NCI-H2196 (cell line): ENCODE results near the gene AVEN.
A peak's percentile ranks its signal among the peaks of the same experiment; 100 is the strongest.
"Not testable (repeated sequence)": the region's sequence is repeated elsewhere in the genome, so short reads cannot be mapped to it uniquely, and the experiment has no call there.

ENCODE experiments used
- DNase-seq: peaks from one replicate; lab custom pipeline; 2025; ENCODE audit not compliant: unreplicated experiment; lab: John Stamatoyannopoulos, UW

Gene AVEN

DNA sequence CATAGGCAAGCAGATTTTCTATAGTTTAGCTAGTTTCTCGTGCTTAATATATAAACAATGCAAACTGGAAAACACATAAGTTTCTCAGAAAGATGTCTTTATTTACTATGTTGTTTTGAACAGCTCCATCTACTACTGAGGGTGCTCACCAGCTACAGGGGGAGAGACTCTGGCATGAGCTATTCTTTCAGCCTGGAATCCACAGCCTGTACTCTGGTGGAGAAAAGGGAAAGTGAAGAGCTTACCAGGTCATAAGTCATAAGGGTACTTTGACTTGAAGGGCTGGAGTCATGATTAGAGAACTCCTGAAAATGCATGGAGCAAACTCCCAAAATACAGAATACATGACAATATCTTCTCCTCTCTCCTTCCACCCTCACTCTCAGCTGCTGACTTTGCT is 4.4 kb upstream of the AVEN start:
- DNase-seq = no peak

- DNase-seq = no peak
Measured at GRCh38 chr15:34039790-34040113, 748 bp upstream of the AVEN start.

DNA sequence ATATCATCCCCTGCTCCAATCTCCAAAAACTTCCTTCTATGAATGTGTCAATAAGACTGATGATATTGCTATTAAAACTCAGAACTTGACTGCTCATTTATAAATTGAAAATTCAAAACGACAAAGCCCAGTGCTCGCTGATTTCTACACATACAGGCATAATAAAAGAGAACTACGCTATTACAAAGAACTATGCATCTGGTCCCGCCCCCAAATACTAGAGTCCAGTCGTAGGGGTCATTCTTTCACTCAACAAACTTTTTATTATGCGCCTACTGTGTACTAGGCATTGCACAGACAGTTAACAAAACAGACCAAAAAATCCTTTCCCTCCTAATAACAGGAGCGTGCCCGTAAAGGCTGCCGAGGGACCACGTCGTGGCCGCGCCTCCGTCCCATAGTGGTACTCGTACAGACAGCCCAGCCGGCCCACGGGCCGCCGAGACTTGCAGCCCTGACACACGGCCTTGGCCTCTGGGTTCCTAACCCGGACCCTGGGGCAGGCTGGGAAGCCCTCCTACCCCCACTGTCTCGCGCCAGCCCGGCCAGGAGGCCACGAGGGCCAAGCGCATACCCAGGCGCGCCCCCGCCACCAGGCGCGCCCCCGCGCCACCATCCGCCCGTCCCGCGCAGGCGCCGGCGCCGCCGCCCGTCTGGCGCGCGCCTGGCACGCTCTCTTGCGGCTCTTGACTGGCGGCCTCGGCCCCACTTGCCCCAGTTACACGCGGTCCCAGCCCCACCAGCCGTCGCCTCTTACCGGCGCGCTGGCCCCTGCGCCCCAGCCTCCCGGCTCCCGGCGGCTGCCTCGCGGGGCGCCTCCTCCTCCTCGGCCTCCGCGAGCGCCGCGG is 757 bp downstream of the AVEN start:
- DNase-seq = peak; percentile 51

- no peak for DNase-seq
Measured at GRCh38 chr15:34031987-34032760, 6.8 kb downstream of the AVEN start.

- DNase-seq = no peak
Measured at GRCh38 chr15:34027606-34028005, 11.4 kb downstream of the AVEN start.

GRCh38 chr15:34025252-34025651 is 13.8 kb downstream of the AVEN start:
- DNase-seq = no peak

DNA sequence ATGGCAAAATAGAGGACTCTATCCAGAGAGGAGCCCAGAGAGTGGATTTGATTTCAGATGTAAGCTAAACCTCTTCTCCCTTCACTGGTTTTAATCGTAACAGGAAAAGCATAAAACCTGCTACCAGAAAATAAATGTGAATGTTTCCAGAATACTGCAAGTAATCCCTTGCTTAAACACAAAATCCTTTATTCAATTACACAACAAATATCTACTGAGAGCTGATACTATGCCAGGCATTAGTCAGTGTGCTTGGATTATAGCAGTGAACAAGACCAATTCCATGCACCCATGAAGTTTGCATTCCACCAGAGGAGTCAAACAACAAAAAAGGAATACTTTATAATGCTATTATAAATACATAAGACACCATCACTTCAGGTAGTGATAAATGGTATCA is 15.1 kb downstream of the AVEN start:
- DNase-seq = no peak

DNA sequence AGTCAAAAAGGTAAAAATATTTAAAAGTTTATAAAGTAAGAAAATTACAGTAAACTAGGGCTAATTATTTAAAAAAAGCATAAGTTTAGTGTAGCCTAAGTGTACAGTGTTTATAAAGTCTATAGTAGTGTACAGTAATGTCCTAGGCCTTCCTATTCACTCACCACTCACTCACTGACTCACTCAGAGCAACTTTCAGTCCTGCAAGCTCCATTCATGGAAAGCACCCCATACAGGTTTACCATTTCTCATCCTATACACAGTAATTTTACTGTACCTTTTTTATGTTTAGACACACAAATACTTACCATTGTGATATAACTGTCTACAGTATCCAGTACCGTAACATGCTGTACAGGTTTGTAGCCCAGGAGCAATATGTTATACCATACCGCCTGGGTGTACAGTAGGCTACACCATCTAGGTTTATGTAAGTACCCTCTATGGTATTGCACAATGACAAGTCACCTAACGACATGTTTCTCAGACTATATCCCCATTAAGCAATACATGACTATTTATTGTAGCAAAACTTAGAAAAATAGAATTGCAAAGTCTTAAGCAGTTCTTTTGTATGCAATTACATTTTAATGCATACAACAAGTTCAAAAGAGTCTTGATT is 19.5 kb downstream of the AVEN start:
- DNase-seq = no peak

GRCh38 chr15:34018738-34019137 is 20.3 kb downstream of the AVEN start:
- DNase-seq = not testable (repeated sequence)

GRCh38 chr15:34018021-34018645 is 20.9 kb downstream of the AVEN start:
- no peak for DNase-seq

DNA sequence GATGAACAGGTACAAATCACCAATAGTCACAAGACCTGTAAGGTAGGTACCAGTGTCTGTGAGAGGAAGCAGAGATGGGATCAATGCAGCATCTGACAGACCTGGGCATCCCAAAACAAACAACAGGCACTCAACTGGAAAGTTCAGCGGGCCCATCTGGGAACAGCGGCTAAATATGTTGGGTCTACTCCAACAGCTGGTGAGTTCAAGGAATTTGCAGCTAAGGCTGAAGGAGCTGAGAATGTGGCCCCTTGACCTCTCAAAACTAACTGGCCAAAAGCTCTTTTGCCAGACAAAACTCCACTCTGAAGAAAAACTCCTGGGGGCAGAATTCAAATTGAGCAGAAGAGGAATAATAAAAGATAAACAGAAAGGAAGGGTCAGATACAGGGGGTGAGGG is 24.4 kb downstream of the AVEN start:
- DNase-seq = no peak

GRCh38 chr15:34013746-34014145 is 25.3 kb downstream of the AVEN start:
- DNase-seq = no peak

- DNase-seq = no peak
Measured at GRCh38 chr15:34012461-34013028, 26.5 kb downstream of the AVEN start.

DNA sequence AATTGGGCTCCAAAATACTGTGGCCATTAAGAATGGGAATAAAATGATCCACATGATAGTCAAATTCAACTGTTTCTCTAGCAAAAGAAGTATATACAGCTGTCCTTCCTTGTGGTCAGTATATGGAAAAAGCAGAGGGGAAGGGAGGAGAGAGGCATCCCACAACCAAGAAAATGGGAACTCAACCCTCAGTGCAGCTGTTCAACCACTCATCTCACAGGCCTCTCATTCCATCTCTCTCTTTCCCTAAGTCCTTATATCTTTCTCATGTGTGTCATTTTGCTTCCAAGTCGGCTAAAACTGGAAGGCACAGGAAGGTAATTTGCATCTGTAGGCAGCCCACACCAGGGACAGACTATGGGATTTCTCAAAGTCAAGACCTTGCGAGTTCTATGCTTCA is 27.5 kb downstream of the AVEN start:
- DNase-seq = no peak

DNA sequence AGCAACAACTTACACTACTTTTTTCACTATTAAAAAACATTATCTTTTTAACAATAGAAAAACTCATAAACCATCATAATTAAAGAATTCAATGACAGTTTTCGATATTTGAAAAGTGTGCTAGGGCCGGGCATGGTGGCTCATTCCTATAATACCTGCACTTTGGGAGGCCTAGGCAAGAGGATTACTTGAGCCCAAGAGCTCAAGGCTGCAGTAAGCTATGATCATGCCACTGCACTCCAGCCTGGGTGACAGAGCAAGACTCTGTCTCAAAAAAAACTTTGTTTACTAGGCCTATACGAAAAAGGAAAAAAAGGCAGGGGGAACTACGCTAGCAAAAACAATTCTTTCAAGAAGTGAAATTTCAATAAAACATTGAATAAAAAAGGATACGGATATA is 28.1 kb downstream of the AVEN start:
- DNase-seq = no peak

DNA sequence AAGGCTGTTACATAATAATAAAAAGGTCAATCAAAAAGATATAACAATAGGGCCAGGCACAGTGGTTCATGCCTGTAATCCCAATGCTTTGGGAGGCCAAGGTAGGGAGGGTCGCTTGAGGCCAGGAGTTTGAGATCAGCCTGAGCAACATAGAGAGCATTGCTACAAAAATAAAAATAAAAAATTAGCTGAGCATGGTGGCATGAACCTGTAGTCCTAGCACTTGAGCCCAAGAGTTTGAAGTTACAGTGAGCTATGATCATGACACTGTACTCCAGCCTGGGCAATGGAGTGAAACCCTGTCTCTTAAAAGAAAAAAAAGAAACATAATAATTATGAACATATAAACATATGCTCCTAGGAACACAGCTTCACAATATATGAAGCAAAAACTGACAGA is 29.3 kb downstream of the AVEN start:
- no peak for DNase-seq

GRCh38 chr15:34006381-34006780 is 32.6 kb downstream of the AVEN start:
- no peak for DNase-seq

DNA sequence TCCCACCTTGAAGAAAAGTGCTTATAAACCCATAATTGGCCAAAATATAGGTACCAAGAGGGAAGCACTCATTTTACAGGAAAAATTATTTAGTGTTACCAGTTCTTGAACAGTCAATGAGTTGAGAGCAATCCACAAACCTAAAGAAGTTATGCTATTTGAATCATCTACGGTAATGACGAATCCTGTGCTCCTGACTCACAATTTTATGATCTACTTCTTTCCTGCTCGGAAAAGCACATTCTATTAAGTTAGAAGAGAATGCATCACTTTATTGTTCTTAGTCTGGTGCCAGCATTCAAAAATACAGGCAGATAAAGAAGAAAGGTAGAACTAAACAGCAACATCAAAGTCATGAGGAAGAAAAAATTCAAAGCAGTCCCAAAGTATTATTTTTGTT is 37.5 kb downstream of the AVEN start:
- DNase-seq = no peak

DNA sequence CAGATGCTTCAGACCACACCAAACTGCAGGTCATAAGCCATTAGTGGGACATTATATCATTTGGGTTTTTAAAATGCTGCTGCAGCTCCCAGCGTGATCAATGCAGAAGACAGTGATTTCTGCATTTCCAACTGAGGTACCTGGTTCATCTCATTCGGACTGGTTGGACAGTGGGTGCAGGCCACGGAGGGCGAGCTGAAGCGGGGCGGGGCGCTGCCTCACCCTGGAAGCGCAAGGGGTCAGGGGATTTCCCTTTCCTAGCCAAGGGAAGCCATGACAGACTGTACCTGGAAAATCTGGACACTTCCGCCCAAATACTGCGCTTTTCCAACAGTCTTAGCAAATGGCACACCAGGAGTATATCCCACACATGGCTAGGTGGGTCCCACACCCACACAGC is 43.3 kb downstream of the AVEN start:
- DNase-seq = not testable (repeated sequence)

GRCh38 chr15:33994005-33994615 is 44.9 kb downstream of the AVEN start:
- no peak for DNase-seq

DNA sequence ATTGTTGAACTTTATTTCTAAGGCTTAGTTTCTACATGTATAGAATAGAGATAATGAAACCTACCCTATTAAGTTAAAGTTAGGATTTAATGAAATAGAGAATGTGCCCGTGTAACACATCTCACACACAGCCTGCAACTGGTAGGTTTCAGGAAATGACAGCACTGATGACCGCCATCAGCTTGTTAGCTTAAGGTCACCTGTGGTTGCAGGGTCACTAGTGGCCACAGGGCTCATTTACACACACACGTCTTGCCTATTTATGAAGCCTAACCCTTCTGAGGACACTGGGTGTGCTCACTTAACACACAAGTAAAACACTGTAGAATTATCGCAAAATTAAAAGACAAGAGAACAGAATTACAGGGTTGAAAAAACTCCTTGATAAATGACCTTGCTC is 50.6 kb downstream of the AVEN start:
- no peak for DNase-seq
